ENCODE results near the gene TPRX2. TPM values are rescaled to one million over a fixed set of nuclear protein-coding genes. Genes with fewer than 3 reads are reported as not detected.

The TPRX2 gene
- total and polyA plus RNA-seq, 2 of the 8 experiments (the other 6 are each of a cell fraction or from before 2014, with no cell fraction given): not detected

GRCh38 chr19:47824396-47824795 is 34.6 kb upstream of the TPRX2 start:
- no peaks in the 10 kb centered on the region; a peak in 1 of 4 replicates for H3K79me2 ChIP-seq (ENCODE audit: control insufficient read depth in 1 of 2, insufficient read depth in 2 of 2, low read length in 2 of 2)
- no peak overlapping the region for H4K91ac ChIP-seq (replicated peaks; ENCODE audit: insufficient read length, low read length)
- H3K4me2 ChIP-seq (ENCODE audit: insufficient read depth in 1 of 2, low read depth in 2 of 2, low read length in 2 of 2): no peak overlapping the region
- H4K8ac ChIP-seq (ENCODE audit: extremely low read depth, insufficient read depth, low read length): no peak overlapping the region
- no peak overlapping the region for H3K14ac ChIP-seq (ENCODE audit: insufficient read length)
- H3K27me3 ChIP-seq (replicated peaks in 1 of 4; ENCODE audit: control insufficient read depth in 3 of 4, extremely low read depth in 1 of 4, insufficient read depth in 3 of 4, low read length in 3 of 4): no peaks in the 10 kb centered on the region
- no peak overlapping the region for H2AFZ ChIP-seq (ENCODE audit: low read length)
- no peak overlapping the region for H3K9ac ChIP-seq (replicated peaks in 1 of 4; ENCODE audit: extremely low read depth in 1 of 4, low read depth in 3 of 4, low read length in 3 of 4)
- CTCF ChIA-PET (ENCODE audit: partially characterized antibody): interaction anchor here (1.0 to 3.6 kb wide), 11 partner anchors 10 to 59 kb away, joined by 3 to 22 read pairs (median 7); no protein-coding TSS in a partner anchor
- H3K4me1 ChIP-seq (replicated peaks in 1 of 4; ENCODE audit: control insufficient read depth in 3 of 4, insufficient read depth in 4 of 4, low read length in 3 of 4): peaks cover 4 to 19% (median 11%) of the 10 kb centered on the region in 4 experiments
- H2BK20ac ChIP-seq (ENCODE audit: low read length): no peak overlapping the region
- no peak overlapping the region for H3K18ac ChIP-seq (ENCODE audit: extremely low read depth, low read length)
- H2BK5ac ChIP-seq (ENCODE audit: low read depth, low read length): no peak overlapping the region
- no peak overlapping the region for H3K4ac ChIP-seq (replicated peaks; ENCODE audit: insufficient read length, low read depth, low read length)
- H3K27ac ChIP-seq (ENCODE audit: low read depth, low read length): no peak overlapping the region
- no peak overlapping the region for H2BK120ac ChIP-seq (replicated peaks; ENCODE audit: low read depth, low read length)
- no peaks in the 10 kb centered on the region for H4K20me1 ChIP-seq (replicated peaks in 1 of 2; ENCODE audit: control insufficient read depth in 1 of 2, insufficient read depth in 2 of 2, low read length in 2 of 2)
- no peak overlapping the region for H2BK12ac ChIP-seq (ENCODE audit: low read depth, low read length)
- no peak overlapping the region for H3K4me3 ChIP-seq (ENCODE audit: extremely low read depth in 1 of 4, insufficient read depth in 2 of 4, low read depth in 3 of 4, low read length in 4 of 4)
- FAIRE-seq (no peak), DNase-seq (ENCODE audit: low read depth in 1 of 2, low spot score in 2 of 2) (peak in 1 of 2 experiments; percentile 19)
- no peaks in the 10 kb centered on the region for H3K9me3 ChIP-seq (ENCODE audit: insufficient read depth in 2 of 2, low read depth in 1 of 2, low read length in 1 of 2)
- no peak overlapping the region for H4K5ac ChIP-seq (ENCODE audit: insufficient read length, low read depth, low read length)
- 76% methylated on average over 6 of the region's 6 CpGs; no CpG with 5 or more reads in 1 of the 2 experiments for WGBS, 2 experiments (ENCODE audit: extremely low coverage in 1 of 2, insufficient coverage in 1 of 2, insufficient read length in 1 of 2, insufficient replicate concordance in 2 of 2, low coverage in 1 of 2, low lambda C conversion rate in 2 of 2, missing lambda C conversion rate in 1 of 2)
- no peaks in the 10 kb centered on the region for H3K36me3 ChIP-seq (ENCODE audit: control insufficient read depth in 2 of 4, insufficient read depth in 4 of 4, low read length in 3 of 4)
- H2BK15ac ChIP-seq (ENCODE audit: low read length): no peak overlapping the region
- H3K23ac ChIP-seq (ENCODE audit: insufficient read length): no peak overlapping the region
- no peak overlapping the region for H2AK5ac ChIP-seq (ENCODE audit: low read depth, low read length)
- no peak overlapping the region for H3K56ac ChIP-seq (replicated peaks; ENCODE audit: insufficient read length, low read depth, low read length)
- H3K79me1 ChIP-seq (ENCODE audit: low read depth, low read length): no peaks in the 10 kb centered on the region
- no peaks in the 10 kb centered on the region for H3K23me2 ChIP-seq (ENCODE audit: low read depth, low read length)
- POLR2A ChIA-PET (ENCODE audit: partially characterized antibody): no interaction called here
- TF ChIP-seq JUN (IDR thresholded peaks at IDR 0.05; ENCODE audit: low read depth, low read length) (no peak), HDAC6 (IDR thresholded peaks at IDR 0.05; ENCODE audit: low read depth, low read length) (no peak), NANOG (IDR thresholded peaks at IDR 0.05; ENCODE audit: insufficient read depth, low read depth, low read length, poor library complexity, severe bottlenecking) (no peak), RAD21 (IDR thresholded peaks at IDR 0.05 in 1 of 2, conservative IDR thresholded peaks at IDR 0.05 in 1 of 2; ENCODE audit: low read depth in 2 of 2, low read length in 2 of 2) (peak in 1 of 2 experiments; percentile 52; a peak in 2 of 4 replicates), CTCF (IDR thresholded peaks at IDR 0.05; ENCODE audit: control extremely low read depth in 1 of 3, insufficient read depth in 1 of 3, low read depth in 1 of 3, low read length in 3 of 3) (peak; percentile 32 to 39 (median 38))

All from H1 (cell line).